ENCODE measurements around the gene ZNF385D. TPM values are rescaled to one million over a fixed set of nuclear protein-coding genes. Genes with fewer than 3 reads are reported as not detected.

ZNF385D gene
- total RNA-seq, 2 donors from 2014 or later = not detected

GRCh38 chr3:21446027-21446426 lies 305.0 kb downstream of the ZNF385D start:
- Mint-ChIP-seq H3K4me3 (no peak overlapping the region), H3K4me1 (ENCODE audit: low read depth in 2 of 2) (no peaks in the 10 kb centered on the region), H3K36me3 (peaks cover 8% of the 10 kb centered on the region), H3K9me3 (peaks cover 13% of the 10 kb centered on the region), H3K27ac (no peak overlapping the region), H3K27me3 (no peaks in the 10 kb centered on the region)
- DNase-seq (ENCODE audit: low spot score) (no peak), ATAC-seq (no peak)

DNA sequence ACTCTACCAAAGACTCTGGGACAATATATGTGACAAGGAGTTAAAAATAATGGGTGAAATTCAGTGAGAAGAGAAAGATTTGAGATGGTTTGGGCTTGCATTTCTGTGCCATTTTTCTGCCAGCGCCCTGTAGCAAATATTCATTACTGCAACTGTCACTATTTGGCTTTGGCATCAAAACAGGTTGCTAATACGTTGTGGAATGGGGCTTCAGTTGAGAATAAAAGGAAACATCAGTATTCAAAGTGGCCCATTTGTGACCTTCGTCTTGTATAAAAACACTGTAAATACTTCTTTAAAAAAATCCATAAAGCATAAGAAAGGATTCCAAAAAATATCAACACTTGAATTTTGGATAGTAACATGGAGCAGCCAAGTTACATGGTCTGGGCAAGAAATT lies 309.2 kb downstream of the ZNF385D start:
- Mint-ChIP-seq H3K36me3 (peaks cover 4% of the 10 kb centered on the region), H3K9me3 (peaks cover 13% of the 10 kb centered on the region), H3K4me1 (ENCODE audit: low read depth in 2 of 2) (no peaks in the 10 kb centered on the region), H3K27ac (no peak overlapping the region), H3K27me3 (no peaks in the 10 kb centered on the region), H3K4me3 (no peak overlapping the region)
- DNase-seq (ENCODE audit: low spot score) (no peak), ATAC-seq (no peak)

- ATAC-seq (no peak), DNase-seq (ENCODE audit: low spot score) (no peak)
- H3K4me3 Mint-ChIP-seq = no peak overlapping the region
- peaks cover 4% of the 10 kb centered on the region for H3K36me3 Mint-ChIP-seq
- peaks cover 11% of the 10 kb centered on the region for H3K9me3 Mint-ChIP-seq
- no peaks in the 10 kb centered on the region for H3K27me3 Mint-ChIP-seq
- no peak overlapping the region for H3K27ac Mint-ChIP-seq
- no peaks in the 10 kb centered on the region for H3K4me1 Mint-ChIP-seq (ENCODE audit: low read depth in 2 of 2)
Observed at GRCh38 chr3:21436835-21437234, 314.2 kb downstream of the ZNF385D start.

- no peak overlapping the region for H3K27ac Mint-ChIP-seq
- DNase-seq (ENCODE audit: low spot score) (no peak), ATAC-seq (no peak)
- no peaks in the 10 kb centered on the region for H3K27me3 Mint-ChIP-seq
- no peaks in the 10 kb centered on the region for H3K4me1 Mint-ChIP-seq (ENCODE audit: low read depth in 2 of 2)
- peaks cover 11% of the 10 kb centered on the region for H3K9me3 Mint-ChIP-seq
- no peak overlapping the region for H3K4me3 Mint-ChIP-seq
- peaks cover 4% of the 10 kb centered on the region for H3K36me3 Mint-ChIP-seq
Observed at GRCh38 chr3:21435871-21436270, 315.1 kb downstream of the ZNF385D start.

DNA sequence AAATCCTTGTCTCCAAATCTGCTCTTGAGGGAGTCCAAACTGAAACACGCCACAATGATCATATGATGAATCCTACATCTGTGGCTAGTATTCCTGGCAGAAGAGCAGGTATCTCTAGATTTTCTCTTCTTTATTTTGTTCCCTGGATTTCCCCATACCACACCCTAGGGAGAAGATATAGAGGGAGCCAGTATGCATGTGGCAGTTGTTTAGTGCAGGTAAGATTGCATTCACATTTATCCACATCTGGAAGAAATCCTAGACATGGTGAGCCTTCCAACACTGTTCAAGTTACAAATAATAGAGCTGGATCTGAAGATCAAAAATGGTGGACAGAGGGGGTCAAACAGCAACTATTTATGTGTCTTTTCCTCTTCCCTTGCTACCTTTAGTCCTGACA lies 316.7 kb downstream of the ZNF385D start:
- Mint-ChIP-seq H3K36me3 (peaks cover 4% of the 10 kb centered on the region), H3K4me1 (ENCODE audit: low read depth in 2 of 2) (no peaks in the 10 kb centered on the region), H3K27me3 (no peaks in the 10 kb centered on the region), H3K27ac (no peak overlapping the region), H3K9me3 (peaks cover 11% of the 10 kb centered on the region), H3K4me3 (no peak overlapping the region)
- no peak for DNase-seq (ENCODE audit: low spot score)
- ATAC-seq = no peak

GRCh38 chr3:21433751-21434150 lies 317.3 kb downstream of the ZNF385D start:
- H3K27me3 Mint-ChIP-seq = no peaks in the 10 kb centered on the region

DNA sequence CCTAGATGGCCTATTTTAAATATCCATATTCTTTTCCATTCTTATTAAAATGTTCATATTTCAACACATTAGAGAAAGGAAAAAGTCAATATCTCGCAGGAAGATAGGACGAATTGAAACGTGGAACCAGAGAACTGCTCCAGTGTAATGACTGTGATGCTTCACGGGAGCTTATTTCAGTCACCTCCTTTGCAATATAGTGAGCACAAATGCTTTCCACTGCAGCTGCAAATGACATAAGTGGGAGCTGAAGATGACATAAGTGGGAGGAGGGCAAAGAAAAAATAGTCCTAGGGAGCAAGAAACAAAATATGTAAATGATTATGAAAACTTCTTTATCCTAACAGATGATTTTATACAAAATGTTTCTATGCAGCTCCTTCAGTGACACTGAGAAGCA lies 324.1 kb downstream of the ZNF385D start:
- Mint-ChIP-seq H3K4me3 (no peak overlapping the region), H3K36me3 (no peaks in the 10 kb centered on the region), H3K9me3 (peaks cover 8% of the 10 kb centered on the region), H3K27ac (no peak overlapping the region), H3K27me3 (no peaks in the 10 kb centered on the region), H3K4me1 (ENCODE audit: low read depth in 2 of 2) (no peaks in the 10 kb centered on the region)
- ATAC-seq = no peak
- no peak for DNase-seq (ENCODE audit: low spot score)

More at GRCh38 chr3:21433751-21434150, 317.3 kb downstream of the ZNF385D start:
- no peak overlapping the region for H3K4me3 Mint-ChIP-seq
- DNase-seq (ENCODE audit: low spot score) = no peak
- H3K36me3 Mint-ChIP-seq = peaks cover 4% of the 10 kb centered on the region
- no peak for ATAC-seq
- H3K27ac Mint-ChIP-seq = no peak overlapping the region
- H3K9me3 Mint-ChIP-seq = peaks cover 11% of the 10 kb centered on the region
- H3K4me1 Mint-ChIP-seq (ENCODE audit: low read depth in 2 of 2) = no peaks in the 10 kb centered on the region

- Mint-ChIP-seq H3K36me3 (no peaks in the 10 kb centered on the region), H3K27ac (no peak overlapping the region), H3K4me1 (ENCODE audit: low read depth in 2 of 2) (no peaks in the 10 kb centered on the region), H3K4me3 (no peak overlapping the region), H3K9me3 (peaks cover 8% of the 10 kb centered on the region), H3K27me3 (no peaks in the 10 kb centered on the region)
- ATAC-seq = no peak
- DNase-seq (ENCODE audit: low spot score) = no peak
Observed at GRCh38 chr3:21425715-21426114, 325.3 kb downstream of the ZNF385D start.

DNA sequence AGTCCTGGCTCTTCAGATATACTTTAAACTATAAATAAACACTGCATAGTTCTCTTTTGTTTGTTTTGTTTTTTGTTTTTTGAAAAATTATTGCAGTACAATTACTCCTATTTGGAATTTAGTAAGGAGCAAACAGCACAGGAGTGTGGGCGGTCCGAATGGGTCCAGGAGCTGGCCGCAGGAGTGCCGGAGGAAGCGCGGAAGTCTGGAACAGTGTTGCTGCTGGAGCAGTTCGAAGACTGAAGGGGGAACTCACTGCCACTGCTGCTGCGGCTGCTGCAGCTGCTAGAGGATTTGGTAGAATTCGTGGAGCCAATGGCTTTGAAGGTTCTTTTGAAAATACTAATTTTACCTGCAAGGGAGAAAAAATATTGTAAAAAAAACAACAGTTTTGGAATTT lies 329.9 kb downstream of the ZNF385D start:
- H3K27ac Mint-ChIP-seq = no peak overlapping the region
- H3K9me3 Mint-ChIP-seq = peaks cover 14% of the 10 kb centered on the region
- H3K4me3 Mint-ChIP-seq = no peak overlapping the region
- no peaks in the 10 kb centered on the region for H3K27me3 Mint-ChIP-seq
- ATAC-seq = no peak
- no peaks in the 10 kb centered on the region for H3K4me1 Mint-ChIP-seq (ENCODE audit: low read depth in 2 of 2)
- H3K36me3 Mint-ChIP-seq = no peaks in the 10 kb centered on the region
- DNase-seq (ENCODE audit: low spot score) = no peak

- no peaks in the 10 kb centered on the region for H3K27me3 Mint-ChIP-seq
- H3K9me3 Mint-ChIP-seq = peaks cover 10% of the 10 kb centered on the region
- H3K27ac Mint-ChIP-seq = no peak overlapping the region
- DNase-seq (ENCODE audit: low spot score) = no peak
- no peak overlapping the region for H3K4me3 Mint-ChIP-seq
- ATAC-seq = no peak
- no peaks in the 10 kb centered on the region for H3K4me1 Mint-ChIP-seq (ENCODE audit: low read depth in 2 of 2)
- H3K36me3 Mint-ChIP-seq = no peaks in the 10 kb centered on the region
Observed at GRCh38 chr3:21417991-21418390, 333.0 kb downstream of the ZNF385D start.

DNA sequence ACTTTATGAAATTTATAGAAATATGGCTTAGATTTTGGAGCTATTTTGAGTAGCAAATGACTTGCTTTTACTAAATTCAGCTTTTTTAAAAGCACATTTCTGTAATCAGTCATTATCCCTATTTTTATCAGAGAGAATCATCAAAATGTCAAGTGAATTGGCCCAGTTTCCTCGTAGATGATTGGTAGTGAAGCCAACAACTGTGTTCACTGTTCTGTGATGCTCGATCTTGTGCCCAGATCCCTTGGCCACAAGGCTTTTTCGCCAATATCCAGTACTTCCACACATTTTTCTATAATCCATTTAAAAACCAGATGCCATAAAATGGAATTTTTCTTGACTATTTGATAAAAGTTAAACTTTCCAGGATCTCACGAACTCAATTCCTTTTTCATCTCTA lies 336.5 kb downstream of the ZNF385D start:
- ATAC-seq (no peak), DNase-seq (ENCODE audit: low spot score) (no peak)
- no peak overlapping the region for H3K27ac Mint-ChIP-seq
- no peaks in the 10 kb centered on the region for H3K4me1 Mint-ChIP-seq (ENCODE audit: low read depth in 2 of 2)
- H3K4me3 Mint-ChIP-seq = no peak overlapping the region
- peaks cover 16% of the 10 kb centered on the region for H3K9me3 Mint-ChIP-seq
- H3K27me3 Mint-ChIP-seq = no peaks in the 10 kb centered on the region
- no peaks in the 10 kb centered on the region for H3K36me3 Mint-ChIP-seq

GRCh38 chr3:21411058-21411457 lies 340.0 kb downstream of the ZNF385D start:
- Mint-ChIP-seq H3K4me3 (no peak overlapping the region), H3K9me3 (peaks cover 15% of the 10 kb centered on the region)
- ATAC-seq = no peak

DNA sequence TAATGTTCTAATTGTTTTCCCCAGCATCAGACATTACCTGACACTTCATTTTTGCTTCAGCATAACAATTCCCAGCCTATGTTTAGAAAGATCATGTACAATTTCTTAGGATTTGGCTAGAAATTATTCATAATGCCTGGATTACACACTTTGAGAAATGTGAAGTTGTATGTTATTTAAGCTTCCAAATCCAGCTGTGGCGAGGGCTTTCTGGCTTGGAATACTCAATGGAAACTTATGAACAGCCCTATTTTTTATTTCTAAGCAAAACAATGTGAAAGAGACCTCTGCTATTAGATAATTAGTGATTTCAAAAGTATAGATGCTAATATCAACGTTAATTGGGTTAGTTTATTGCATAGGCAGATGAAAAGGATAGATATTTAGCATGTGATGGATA lies 341.6 kb downstream of the ZNF385D start:
- H3K27ac Mint-ChIP-seq = no peak overlapping the region
- peaks cover 6% of the 10 kb centered on the region for H3K36me3 Mint-ChIP-seq

More at GRCh38 chr3:21411058-21411457, 340.0 kb downstream of the ZNF385D start:
- Mint-ChIP-seq H3K4me1 (ENCODE audit: low read depth in 2 of 2) (no peaks in the 10 kb centered on the region), H3K36me3 (no peaks in the 10 kb centered on the region), H3K27me3 (no peaks in the 10 kb centered on the region), H3K27ac (no peak overlapping the region)
- no peak for DNase-seq (ENCODE audit: low spot score)

DNA sequence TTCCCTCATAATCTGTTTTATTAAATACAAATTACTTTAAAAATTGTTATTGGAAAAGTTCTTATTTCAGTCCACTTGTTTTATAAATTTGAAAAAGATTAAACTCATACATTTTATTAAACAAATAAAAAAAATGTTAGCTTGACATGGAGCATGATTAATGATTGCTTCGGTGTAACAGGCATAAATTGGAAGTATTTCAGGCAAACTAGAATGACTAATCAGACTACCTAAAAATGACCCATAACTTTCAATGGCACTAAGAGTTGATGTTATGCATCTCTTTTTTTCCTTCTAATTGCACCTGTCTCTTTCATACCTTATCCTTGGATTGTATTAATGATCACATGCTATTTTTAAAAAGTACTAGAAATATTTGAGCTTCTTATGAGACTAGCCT lies 343.3 kb downstream of the ZNF385D start:
- no peak for ATAC-seq
- Mint-ChIP-seq H3K27ac (no peak overlapping the region), H3K27me3 (no peaks in the 10 kb centered on the region), H3K4me1 (ENCODE audit: low read depth in 2 of 2) (no peaks in the 10 kb centered on the region), H3K36me3 (peaks cover 7% of the 10 kb centered on the region), H3K4me3 (no peak overlapping the region), H3K9me3 (peaks cover 14% of the 10 kb centered on the region)
- DNase-seq (ENCODE audit: low spot score) = no peak

More for the DNA sequence above, 341.6 kb downstream of the ZNF385D start:
- Mint-ChIP-seq H3K9me3 (peaks cover 15% of the 10 kb centered on the region), H3K27me3 (no peaks in the 10 kb centered on the region), H3K4me1 (ENCODE audit: low read depth in 2 of 2) (no peaks in the 10 kb centered on the region), H3K4me3 (no peak overlapping the region)
- ATAC-seq = no peak
- DNase-seq (ENCODE audit: low spot score) = no peak

Measured in natural killer cell treated with Interleukin-12 subunit alpha and Interleukin-12 subunit beta and Interleukin-15 and Interleukin-18, amount 100 ng/mL, for 72 hours (primary cell).